GM12865 (cell line): ENCODE measurements around the gene PAK3.
A peak's percentile ranks its signal among the peaks of the same experiment; 100 is the strongest.

Experiments used
- DNase-seq: peaks from one replicate; pipeline ENCODE4 v3.0.0; 2010; ENCODE audit warnings: low read depth
- H3K4me3 ChIP-seq: 2 replicates; pipeline ENCODE4 v1.5.1; 2011; ENCODE audit warnings: mild to moderate bottlenecking, low read depth, low read length, control low read depth
- TF ChIP-seq, protein P1 (sequence below): IDR thresholded peaks from 2 replicates; pipeline ENCODE4 v1.5.1; 2011; ENCODE audit warnings: low read length, control low read depth, low read depth, inconsistent platforms; ENCODE audit not compliant: insufficient read depth; ENCODE audit errors: missing control alignments

Gene PAK3

DNA sequence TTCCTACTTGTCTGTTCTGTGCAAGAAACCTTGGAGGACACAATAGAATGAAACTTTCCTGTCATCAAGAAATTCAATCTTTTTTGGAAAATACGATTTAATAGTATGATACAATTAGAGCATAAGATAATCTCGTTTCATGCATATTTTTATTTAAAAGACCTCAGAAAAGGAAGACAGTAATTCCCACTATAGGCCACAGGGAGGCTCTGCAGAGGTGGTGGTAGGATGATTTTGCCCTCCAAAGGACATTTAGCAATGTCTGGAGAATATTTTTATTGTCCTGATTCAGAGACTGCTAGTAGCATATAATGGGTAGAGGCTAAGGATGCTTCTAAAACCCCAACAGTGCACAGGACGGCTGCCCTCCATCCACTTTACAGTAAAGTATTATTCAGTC is 68.7 kb downstream of the PAK3 start:
- no peak for DNase-seq
- TF ChIP-seq, protein P1, sequence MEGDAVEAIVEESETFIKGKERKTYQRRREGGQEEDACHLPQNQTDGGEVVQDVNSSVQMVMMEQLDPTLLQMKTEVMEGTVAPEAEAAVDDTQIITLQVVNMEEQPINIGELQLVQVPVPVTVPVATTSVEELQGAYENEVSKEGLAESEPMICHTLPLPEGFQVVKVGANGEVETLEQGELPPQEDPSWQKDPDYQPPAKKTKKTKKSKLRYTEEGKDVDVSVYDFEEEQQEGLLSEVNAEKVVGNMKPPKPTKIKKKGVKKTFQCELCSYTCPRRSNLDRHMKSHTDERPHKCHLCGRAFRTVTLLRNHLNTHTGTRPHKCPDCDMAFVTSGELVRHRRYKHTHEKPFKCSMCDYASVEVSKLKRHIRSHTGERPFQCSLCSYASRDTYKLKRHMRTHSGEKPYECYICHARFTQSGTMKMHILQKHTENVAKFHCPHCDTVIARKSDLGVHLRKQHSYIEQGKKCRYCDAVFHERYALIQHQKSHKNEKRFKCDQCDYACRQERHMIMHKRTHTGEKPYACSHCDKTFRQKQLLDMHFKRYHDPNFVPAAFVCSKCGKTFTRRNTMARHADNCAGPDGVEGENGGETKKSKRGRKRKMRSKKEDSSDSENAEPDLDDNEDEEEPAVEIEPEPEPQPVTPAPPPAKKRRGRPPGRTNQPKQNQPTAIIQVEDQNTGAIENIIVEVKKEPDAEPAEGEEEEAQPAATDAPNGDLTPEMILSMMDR = no peak

DNA sequence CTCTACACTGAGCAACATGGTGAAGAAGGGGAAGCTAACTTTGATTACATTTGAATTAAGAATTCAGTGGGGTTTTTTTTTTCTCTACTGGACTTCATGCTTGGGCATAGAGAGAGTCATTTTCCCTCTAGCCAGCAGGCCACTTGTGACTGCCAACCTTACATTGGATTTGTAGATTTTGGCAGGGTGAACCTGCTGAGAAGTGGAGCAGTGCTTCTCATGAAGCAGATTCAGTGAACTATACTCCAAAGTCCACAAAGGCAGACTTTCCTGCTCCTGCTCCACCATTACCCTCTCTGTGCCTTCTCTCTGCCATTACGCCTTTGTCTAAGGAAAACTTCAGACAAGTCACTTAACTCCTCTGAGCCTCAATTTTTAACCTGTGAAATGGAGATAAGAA is 69.9 kb downstream of the PAK3 start:
- no peak for DNase-seq
- TF ChIP-seq, protein P1 = no peak
- no peak overlapping the region for H3K4me3 ChIP-seq

More for the DNA sequence above, 68.7 kb downstream of the PAK3 start:
- H3K4me3 ChIP-seq = no peak overlapping the region

DNA sequence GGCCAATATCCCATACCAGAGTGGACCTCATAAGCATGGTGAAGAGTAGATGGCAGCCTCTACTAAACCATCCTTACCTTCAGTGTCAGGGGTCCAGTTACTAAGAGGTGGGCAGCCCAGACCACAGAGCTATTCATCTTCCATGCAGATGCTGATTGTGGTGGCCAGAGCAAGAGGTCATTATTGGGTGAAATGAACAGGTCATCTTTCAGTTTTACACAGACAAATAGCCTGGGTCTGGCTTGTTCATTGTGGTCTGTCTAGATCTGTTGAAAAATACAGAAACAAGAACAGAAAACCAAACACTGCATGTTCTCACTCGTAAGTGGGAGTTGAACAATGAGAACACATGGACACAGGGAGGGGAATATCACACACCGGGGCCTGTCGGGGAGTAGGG is 71.3 kb downstream of the PAK3 start:
- H3K4me3 ChIP-seq = no peak overlapping the region
- TF ChIP-seq, protein P1 = no peak

DNA sequence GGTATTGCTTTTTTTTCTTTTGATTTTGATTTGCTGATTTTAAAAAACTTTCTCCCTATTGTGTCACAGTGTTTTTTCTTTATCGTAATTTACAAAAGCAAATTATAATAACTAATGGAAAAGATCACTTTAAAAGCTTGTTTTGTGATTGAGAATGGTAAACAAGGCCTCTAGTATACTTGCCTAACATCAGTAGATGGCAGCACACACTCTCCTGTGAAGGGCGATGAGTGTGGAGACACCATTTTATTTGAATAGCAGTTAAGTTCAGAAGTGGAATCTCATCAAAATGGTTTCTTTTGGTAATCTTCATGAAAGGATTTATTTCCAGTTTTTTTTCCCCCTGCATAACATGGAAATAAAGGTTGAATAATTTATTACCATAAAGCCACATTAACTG is 72.3 kb downstream of the PAK3 start:
- no peak overlapping the region for H3K4me3 ChIP-seq
- DNase-seq = peak; percentile 31
- TF ChIP-seq, protein P1 = no peak

More for the DNA sequence above, 71.3 kb downstream of the PAK3 start:
- DNase-seq = peak; percentile 1

DNA sequence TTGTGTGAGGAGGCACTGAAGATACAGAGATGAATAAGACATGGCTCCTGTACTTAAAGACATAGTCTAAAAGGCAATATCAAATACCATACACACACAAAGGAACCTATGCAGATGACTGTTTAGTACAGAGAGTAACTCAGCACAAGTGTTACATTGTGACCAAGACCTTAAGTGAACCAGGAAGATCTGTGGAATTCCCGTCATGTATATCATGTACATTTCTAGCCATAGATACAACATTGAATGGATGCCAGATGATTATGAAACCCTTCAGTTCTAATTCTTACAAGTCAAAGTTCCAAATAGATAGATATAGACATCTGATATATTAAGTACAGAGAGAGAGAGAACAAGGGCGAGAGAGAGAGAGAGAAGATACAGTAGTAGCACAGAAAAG is 73.2 kb downstream of the PAK3 start:
- H3K4me3 ChIP-seq = no peak overlapping the region
- DNase-seq = no peak
- TF ChIP-seq, protein P1 = no peak

DNA sequence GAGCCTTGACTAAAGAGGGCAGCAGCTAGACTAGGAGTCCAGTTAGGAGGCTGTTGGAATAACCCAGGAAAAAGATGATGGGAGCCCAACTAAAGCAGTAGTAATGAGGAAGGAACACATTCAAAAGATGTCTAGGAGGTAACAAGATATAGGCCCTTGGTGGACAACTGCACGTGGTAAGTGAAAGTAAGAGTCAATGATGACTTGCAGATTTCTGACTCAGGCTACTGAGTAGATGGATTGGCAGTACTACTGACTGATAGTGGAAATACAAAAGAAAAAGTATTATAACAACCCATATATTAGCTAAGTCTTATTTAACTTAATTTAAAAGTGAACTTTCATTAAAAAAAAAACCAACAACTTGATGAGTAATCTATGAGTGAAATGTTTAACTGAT is 74.0 kb downstream of the PAK3 start:
- TF ChIP-seq, protein P1 = no peak
- H3K4me3 ChIP-seq = no peak overlapping the region
- no peak for DNase-seq

DNA sequence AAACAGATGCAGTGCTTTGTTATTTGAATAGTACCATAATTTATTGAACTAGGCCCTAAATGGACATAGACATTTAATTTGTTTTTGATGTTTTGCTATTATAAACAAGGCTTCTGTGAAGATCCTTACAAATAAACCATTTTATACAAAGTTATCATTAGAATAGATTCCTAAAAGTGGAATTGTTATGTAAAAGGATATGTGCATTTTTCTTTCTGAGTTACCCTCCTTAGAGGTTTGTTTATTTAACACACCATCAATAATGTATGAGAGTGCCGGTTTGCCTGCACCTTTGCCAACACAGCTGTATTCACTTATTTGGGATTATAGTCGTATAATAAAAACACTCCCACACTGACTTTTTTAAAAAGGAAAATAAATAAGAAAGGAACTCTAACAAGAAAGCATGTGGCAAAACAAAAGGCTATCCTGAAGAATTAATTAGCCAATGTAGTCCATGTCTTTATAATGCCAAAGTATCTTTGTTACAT is 84.8 kb downstream of the PAK3 start:
- TF ChIP-seq, protein P1 = no peak
- DNase-seq = no peak
- H3K4me3 ChIP-seq = no peak overlapping the region
